GM12872 (cell line): ENCODE measurements around the gene APOL6.

Source experiments
- TF ChIP-seq, protein P1 (sequence below): IDR thresholded peaks from 3 replicates; pipeline ENCODE4 v1.5.1; 2011; ENCODE audit warnings: low read depth, mild to moderate bottlenecking, low read length, moderate library complexity; ENCODE audit not compliant: insufficient read depth

Gene APOL6

DNA sequence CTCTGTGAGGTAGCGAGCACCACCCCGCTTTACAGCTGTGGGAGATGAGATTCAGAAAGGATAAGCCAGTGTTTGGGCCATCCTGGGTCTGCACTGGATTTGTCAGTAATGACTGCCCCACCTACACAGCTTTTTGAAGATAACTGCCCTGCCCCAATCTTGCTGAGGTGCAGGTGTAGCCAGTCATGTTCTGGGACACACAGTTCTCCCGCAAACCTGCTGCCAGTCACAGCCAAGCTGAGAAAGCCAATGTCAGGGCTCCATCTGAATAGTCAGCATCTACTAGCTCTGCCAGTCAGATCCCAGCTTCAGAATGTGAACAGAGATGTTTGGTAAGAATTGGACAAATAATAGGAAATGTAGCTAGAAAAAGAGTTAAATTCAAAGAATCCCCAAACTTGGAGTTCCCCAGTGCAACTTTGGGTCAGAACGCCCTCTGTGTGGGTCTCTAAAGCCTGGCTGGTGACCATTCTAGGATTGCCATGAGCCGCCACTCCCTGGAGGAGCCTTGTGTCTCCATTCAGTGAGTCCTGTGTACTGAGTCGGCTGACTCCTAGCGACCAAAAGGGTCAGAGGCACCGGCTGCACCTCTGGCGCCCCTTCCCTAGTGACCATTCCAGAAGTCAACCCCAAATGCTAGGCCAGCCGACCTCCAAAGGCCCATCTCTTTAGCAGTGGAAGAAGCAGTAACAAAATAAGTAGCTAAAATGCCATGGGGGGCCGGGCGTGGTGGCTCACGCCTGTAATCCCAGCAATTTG is 28.7 kb upstream of the APOL6 start:
- TF ChIP-seq, protein P1, sequence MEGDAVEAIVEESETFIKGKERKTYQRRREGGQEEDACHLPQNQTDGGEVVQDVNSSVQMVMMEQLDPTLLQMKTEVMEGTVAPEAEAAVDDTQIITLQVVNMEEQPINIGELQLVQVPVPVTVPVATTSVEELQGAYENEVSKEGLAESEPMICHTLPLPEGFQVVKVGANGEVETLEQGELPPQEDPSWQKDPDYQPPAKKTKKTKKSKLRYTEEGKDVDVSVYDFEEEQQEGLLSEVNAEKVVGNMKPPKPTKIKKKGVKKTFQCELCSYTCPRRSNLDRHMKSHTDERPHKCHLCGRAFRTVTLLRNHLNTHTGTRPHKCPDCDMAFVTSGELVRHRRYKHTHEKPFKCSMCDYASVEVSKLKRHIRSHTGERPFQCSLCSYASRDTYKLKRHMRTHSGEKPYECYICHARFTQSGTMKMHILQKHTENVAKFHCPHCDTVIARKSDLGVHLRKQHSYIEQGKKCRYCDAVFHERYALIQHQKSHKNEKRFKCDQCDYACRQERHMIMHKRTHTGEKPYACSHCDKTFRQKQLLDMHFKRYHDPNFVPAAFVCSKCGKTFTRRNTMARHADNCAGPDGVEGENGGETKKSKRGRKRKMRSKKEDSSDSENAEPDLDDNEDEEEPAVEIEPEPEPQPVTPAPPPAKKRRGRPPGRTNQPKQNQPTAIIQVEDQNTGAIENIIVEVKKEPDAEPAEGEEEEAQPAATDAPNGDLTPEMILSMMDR: no peak

GRCh38 chr22:35620624-35621251 is 27.5 kb upstream of the APOL6 start:
- TF ChIP-seq, protein P1: no peak

DNA sequence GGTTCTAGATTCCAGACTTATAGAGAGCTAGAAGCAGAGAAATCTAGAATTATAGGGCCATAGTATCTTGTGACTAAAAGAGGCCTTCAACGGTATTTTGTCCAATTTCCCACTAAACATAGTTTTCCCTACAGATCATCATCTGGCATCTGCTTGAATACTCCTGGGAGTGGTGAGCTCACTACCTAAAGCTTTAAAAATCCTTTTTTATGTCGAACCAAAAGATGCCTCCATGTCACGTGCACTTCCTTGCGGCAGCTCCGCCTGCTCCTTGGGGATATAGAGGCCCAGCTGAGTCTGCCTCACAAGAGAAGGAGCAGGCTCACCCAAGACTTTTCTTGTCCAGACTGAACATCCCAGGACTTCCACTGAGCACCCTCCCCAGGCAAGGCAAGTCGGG is 26.8 kb upstream of the APOL6 start:
- TF ChIP-seq, protein P1: no peak

DNA sequence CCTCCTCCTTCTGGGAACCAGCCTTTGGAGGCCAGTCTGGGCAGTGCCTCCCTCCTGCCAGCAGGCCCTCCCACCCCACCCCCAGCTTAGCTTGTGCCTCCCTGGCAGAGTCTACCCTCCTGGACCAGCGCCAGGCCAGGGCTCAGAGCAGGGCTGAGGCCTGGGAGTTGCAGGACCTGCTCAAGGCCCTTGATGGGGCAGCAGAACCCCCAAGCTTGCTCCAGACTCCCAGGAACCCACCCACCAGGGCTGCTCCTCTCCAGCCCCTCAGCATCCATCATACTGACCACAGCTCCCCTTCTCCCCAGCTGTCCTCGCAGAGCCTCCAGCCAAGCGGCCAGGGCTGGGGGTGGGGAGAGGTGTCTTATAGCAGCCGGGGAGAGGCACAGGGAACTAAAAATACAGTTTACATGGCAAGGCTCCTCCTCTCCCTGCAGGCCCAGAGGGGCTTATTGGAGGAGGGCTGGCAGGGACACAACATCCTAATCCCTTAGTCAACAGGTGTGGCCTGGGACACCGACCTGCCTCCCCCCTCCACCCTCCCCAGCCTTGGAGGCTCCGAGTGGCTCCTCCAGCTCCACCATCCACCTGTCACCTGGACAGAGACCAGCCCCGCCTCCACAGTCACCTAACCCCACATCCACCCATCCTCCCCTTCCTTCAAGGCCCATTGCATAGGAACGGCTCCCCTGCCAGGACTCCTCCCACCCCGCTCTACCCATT is 25.9 kb upstream of the APOL6 start:
- TF ChIP-seq, protein P1: no peak

DNA sequence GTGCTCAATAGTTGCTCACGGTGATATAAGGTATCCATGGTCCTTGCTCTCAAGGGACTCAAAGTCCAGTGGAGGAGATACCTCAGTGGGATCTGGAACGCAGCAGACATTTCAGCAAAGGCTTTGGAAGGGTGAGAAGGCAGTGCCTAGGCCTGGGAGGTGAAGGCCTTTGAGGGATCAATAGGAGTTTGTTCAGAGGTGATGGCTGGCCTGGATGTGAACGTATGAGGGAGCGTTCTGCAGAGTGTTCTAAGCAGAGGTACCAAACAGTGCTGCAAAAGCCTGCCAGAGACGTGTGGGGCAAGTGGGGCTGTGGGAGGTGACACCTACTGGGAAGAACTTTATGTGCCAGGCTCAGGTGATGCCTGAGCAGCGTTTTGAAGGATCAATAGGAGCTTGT is 23.7 kb upstream of the APOL6 start:
- TF ChIP-seq, protein P1: no peak

GRCh38 chr22:35625763-35626432 is 22.3 kb upstream of the APOL6 start:
- TF ChIP-seq, protein P1: no peak
